ENCODE data around the gene OR6Y1.

OR6Y1 gene

DNA sequence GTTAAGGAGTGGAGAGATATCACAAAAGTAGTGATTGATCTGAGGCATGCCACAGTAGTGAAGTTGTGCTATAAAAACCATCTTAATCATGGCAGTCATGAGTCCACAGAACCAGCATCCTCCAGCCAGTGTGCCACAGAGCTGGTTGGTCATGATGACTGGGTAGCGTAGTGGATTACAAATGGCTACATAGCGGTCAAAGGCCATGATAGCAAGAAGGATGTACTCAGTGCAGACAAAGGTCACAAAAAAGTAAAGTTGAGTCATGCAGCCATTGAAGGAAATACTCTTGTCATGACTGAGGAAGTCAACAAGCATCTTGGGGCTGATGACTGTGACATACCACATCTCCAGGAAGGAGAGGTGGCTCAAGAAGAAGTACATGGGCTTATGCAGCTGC is 6.7 kb downstream of the OR6Y1 start:
- H3K9ac ChIP-seq (ENCODE audit: low read length): no peak overlapping the region
- H2BK12ac ChIP-seq (ENCODE audit: low read length in 2 of 2): no peak overlapping the region
- no peak overlapping the region for H3K14ac ChIP-seq (ENCODE audit: low read length in 2 of 2)
- no peaks in the 10 kb centered on the region for H3K79me1 ChIP-seq (replicated peaks; ENCODE audit: low read length, poor library complexity, severe bottlenecking)
- no peak overlapping the region for H3K4ac ChIP-seq (ENCODE audit: low read depth in 1 of 2, low read length in 2 of 2)
- no peaks in the 10 kb centered on the region for H3K36me3 ChIP-seq (ENCODE audit: control insufficient read depth in 1 of 2, insufficient read depth in 2 of 2, low read depth in 1 of 2, low read length in 2 of 2)
- no peak overlapping the region for H4K91ac ChIP-seq (ENCODE audit: low read length)
- no peak overlapping the region for H3K4me3 ChIP-seq (ENCODE audit: insufficient read depth in 1 of 2, low read depth in 1 of 2, low read length in 2 of 2)
- H2AFZ ChIP-seq (ENCODE audit: low read depth, low read length): no peak overlapping the region
- no peak overlapping the region for H3K27ac ChIP-seq (ENCODE audit: low read length, poor library complexity, severe bottlenecking)
- H2AK5ac ChIP-seq (ENCODE audit: low read length, severe bottlenecking): no peak overlapping the region
- no peak overlapping the region for H2BK120ac ChIP-seq (ENCODE audit: low read depth, low read length)
- no peak overlapping the region for H2BK15ac ChIP-seq (ENCODE audit: low read depth, poor library complexity, severe bottlenecking)
- no peak overlapping the region for H4K8ac ChIP-seq (ENCODE audit: low read length)
- H3K18ac ChIP-seq (ENCODE audit: low read depth in 1 of 2, low read length in 2 of 2): no peak overlapping the region
- H3K9me3 ChIP-seq (ENCODE audit: control insufficient read depth, low read length): no peaks in the 10 kb centered on the region
- no peaks in the 10 kb centered on the region for H3K27me3 ChIP-seq (ENCODE audit: control insufficient read depth in 1 of 2, insufficient read depth in 1 of 2, low read length in 2 of 2)
- 92% methylated on average over 2 of the region's 2 CpGs for WGBS
- no peak overlapping the region for H2BK5ac ChIP-seq (ENCODE audit: low read depth, low read length, poor library complexity, severe bottlenecking)
- H3K4me1 ChIP-seq (ENCODE audit: control insufficient read depth, insufficient read depth, low read depth, low read length): no peaks in the 10 kb centered on the region
- H3K4me2 ChIP-seq (ENCODE audit: low read length, poor library complexity, severe bottlenecking): no peak overlapping the region
- no peak for DNase-seq
- no peak overlapping the region for H3K23ac ChIP-seq (ENCODE audit: low read length in 2 of 2)

DNA sequence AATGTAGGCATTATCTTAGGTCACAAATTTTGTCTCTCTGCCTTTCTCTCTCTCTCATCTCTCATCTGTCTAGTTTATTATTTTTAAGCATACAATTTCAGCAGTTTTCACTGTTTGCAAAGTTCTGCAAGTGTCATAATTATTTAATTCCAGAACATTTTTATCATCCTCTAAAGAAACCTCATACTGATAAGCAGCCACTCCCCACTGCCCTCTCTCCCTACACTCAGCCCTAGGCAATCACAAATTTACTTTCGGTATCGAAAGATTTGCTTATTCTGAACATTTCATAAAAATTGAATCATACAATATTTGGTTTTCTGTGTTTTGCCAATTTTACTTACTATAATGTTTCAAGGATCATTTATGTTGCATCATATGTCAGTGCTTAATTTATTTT is 16.6 kb downstream of the OR6Y1 start:
- no peaks in the 10 kb centered on the region for H3K27me3 ChIP-seq (ENCODE audit: control insufficient read depth in 1 of 2, insufficient read depth in 1 of 2, low read length in 2 of 2)
- H3K9me3 ChIP-seq (ENCODE audit: control insufficient read depth, low read length): no peaks in the 10 kb centered on the region
- H2BK5ac ChIP-seq (ENCODE audit: low read depth, low read length, poor library complexity, severe bottlenecking): no peak overlapping the region
- no peak overlapping the region for H3K27ac ChIP-seq (ENCODE audit: low read length, poor library complexity, severe bottlenecking)
- no peak overlapping the region for H3K4ac ChIP-seq (ENCODE audit: low read depth in 1 of 2, low read length in 2 of 2)
- H3K18ac ChIP-seq (ENCODE audit: low read depth in 1 of 2, low read length in 2 of 2): no peak overlapping the region
- no peaks in the 10 kb centered on the region for H3K36me3 ChIP-seq (ENCODE audit: control insufficient read depth in 1 of 2, insufficient read depth in 2 of 2, low read depth in 1 of 2, low read length in 2 of 2)
- H4K8ac ChIP-seq (ENCODE audit: low read length): no peak overlapping the region
- H3K79me1 ChIP-seq (replicated peaks; ENCODE audit: low read length, poor library complexity, severe bottlenecking): no peaks in the 10 kb centered on the region
- no peak overlapping the region for H2AK5ac ChIP-seq (ENCODE audit: low read length, severe bottlenecking)
- no peak overlapping the region for H3K23ac ChIP-seq (ENCODE audit: low read length in 2 of 2)
- H3K4me2 ChIP-seq (ENCODE audit: low read length, poor library complexity, severe bottlenecking): no peak overlapping the region
- no peak overlapping the region for H2BK15ac ChIP-seq (ENCODE audit: low read depth, poor library complexity, severe bottlenecking)
- peak overlapping the region; percentile 49 for H3K9ac ChIP-seq (ENCODE audit: low read length)
- H4K91ac ChIP-seq (ENCODE audit: low read length): no peak overlapping the region
- no peaks in the 10 kb centered on the region for H3K4me1 ChIP-seq (ENCODE audit: control insufficient read depth, insufficient read depth, low read depth, low read length)
- no peak overlapping the region for H2BK120ac ChIP-seq (ENCODE audit: low read depth, low read length)
- H3K14ac ChIP-seq (ENCODE audit: low read length in 2 of 2): no peak overlapping the region
- H3K4me3 ChIP-seq (ENCODE audit: insufficient read depth in 1 of 2, low read depth in 1 of 2, low read length in 2 of 2): peak overlapping the region in 1 of 2 experiments; percentile 66
- no peak overlapping the region for H2BK12ac ChIP-seq (ENCODE audit: low read length in 2 of 2)
- DNase-seq: no peak
- WGBS: no CpG with 5 or more reads among the region's 2 CpGs
- H2AFZ ChIP-seq (ENCODE audit: low read depth, low read length): no peak overlapping the region

DNA sequence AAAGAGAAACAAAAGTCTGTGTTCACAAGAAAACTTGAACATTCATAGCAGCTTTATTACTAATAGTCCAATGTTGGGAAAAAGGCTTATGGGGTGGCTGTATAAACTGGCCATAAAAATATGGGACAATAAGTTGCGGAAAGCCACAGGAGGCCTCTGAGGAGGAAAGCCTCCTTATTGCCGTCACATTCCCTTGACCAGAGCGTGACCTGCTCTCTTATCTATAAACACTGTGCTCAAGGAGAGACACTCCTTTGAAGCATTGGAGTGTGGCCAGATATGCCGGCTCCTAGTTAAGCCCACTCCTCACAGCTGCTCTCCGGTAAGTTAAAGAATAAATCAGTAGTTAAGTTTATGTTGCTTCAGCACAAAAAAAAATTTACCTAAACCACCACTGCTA is 19.7 kb downstream of the OR6Y1 start:
- Histone ChIP-seq H2AK5ac (ENCODE audit: low read length, severe bottlenecking) (no peak overlapping the region), H3K14ac (ENCODE audit: low read length in 2 of 2) (no peak overlapping the region), H3K23ac (ENCODE audit: low read length in 2 of 2) (no peak overlapping the region), H2BK15ac (ENCODE audit: low read depth, poor library complexity, severe bottlenecking) (no peak overlapping the region), H2BK12ac (ENCODE audit: low read length in 2 of 2) (no peak overlapping the region), H4K91ac (ENCODE audit: low read length) (no peak overlapping the region), H2AFZ (ENCODE audit: low read depth, low read length) (no peak overlapping the region), H3K9ac (ENCODE audit: low read length) (no peak overlapping the region), H3K79me1 (replicated peaks; ENCODE audit: low read length, poor library complexity, severe bottlenecking) (no peaks in the 10 kb centered on the region), H3K18ac (ENCODE audit: low read depth in 1 of 2, low read length in 2 of 2) (no peak overlapping the region), H4K8ac (ENCODE audit: low read length) (no peak overlapping the region), H3K27ac (ENCODE audit: low read length, poor library complexity, severe bottlenecking) (no peak overlapping the region), H2BK120ac (ENCODE audit: low read depth, low read length) (no peak overlapping the region), H3K4ac (ENCODE audit: low read depth in 1 of 2, low read length in 2 of 2) (no peak overlapping the region), H2BK5ac (ENCODE audit: low read depth, low read length, poor library complexity, severe bottlenecking) (no peak overlapping the region), H3K27me3 (ENCODE audit: control insufficient read depth in 1 of 2, insufficient read depth in 1 of 2, low read length in 2 of 2) (no peaks in the 10 kb centered on the region), H3K36me3 (ENCODE audit: control insufficient read depth in 1 of 2, insufficient read depth in 2 of 2, low read depth in 1 of 2, low read length in 2 of 2) (no peaks in the 10 kb centered on the region), H3K4me1 (ENCODE audit: control insufficient read depth, insufficient read depth, low read depth, low read length) (no peaks in the 10 kb centered on the region), H3K4me2 (ENCODE audit: low read length, poor library complexity, severe bottlenecking) (no peak overlapping the region), H3K9me3 (ENCODE audit: control insufficient read depth, low read length) (no peaks in the 10 kb centered on the region), H3K4me3 (ENCODE audit: insufficient read depth in 1 of 2, low read depth in 1 of 2, low read length in 2 of 2) (no peak overlapping the region)
- DNase-seq: no peak
- 43% methylated on average over 3 of the region's 5 CpGs for WGBS

DNA sequence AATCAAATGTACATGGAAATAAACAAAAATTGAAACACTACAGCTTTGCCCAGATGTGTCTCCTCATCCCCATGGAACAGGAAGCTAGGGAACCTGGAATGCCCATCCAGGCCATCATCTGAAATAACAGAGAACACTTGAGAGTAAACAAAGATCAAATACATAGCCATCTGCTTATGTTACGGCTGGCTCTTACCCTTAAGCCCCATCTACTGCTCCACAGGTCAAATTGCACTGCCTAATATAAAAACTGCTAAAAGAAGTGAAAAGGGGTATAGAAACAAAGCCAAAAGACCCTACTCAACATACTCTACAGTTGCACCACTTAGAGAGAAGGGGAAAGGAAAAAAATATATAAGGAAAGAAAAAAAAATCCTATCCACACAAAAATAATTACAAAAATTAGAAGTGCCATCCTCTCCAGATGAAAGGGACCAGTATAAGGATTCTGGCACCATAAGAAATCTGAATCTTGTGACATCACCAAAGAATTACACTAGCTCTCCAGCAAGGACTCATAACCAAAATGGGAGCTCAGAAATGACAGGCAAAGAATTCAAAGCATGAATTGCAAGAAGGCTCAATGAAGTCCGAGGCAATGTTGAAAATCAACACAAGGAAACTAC is 26.9 kb downstream of the OR6Y1 start:
- Histone ChIP-seq H3K4me1 (ENCODE audit: control insufficient read depth, insufficient read depth, low read depth, low read length) (no peaks in the 10 kb centered on the region), H4K91ac (ENCODE audit: low read length) (no peak overlapping the region), H2BK120ac (ENCODE audit: low read depth, low read length) (no peak overlapping the region), H3K9ac (ENCODE audit: low read length) (no peak overlapping the region), H3K9me3 (ENCODE audit: control insufficient read depth, low read length) (peaks cover 32% of the 10 kb centered on the region), H2AK5ac (ENCODE audit: low read length, severe bottlenecking) (no peak overlapping the region), H3K27ac (ENCODE audit: low read length, poor library complexity, severe bottlenecking) (no peak overlapping the region), H2BK5ac (ENCODE audit: low read depth, low read length, poor library complexity, severe bottlenecking) (no peak overlapping the region), H4K8ac (ENCODE audit: low read length) (no peak overlapping the region), H3K23ac (ENCODE audit: low read length in 2 of 2) (no peak overlapping the region), H3K27me3 (ENCODE audit: control insufficient read depth in 1 of 2, insufficient read depth in 1 of 2, low read length in 2 of 2) (no peaks in the 10 kb centered on the region), H3K14ac (ENCODE audit: low read length in 2 of 2) (no peak overlapping the region), H3K36me3 (ENCODE audit: control insufficient read depth in 1 of 2, insufficient read depth in 2 of 2, low read depth in 1 of 2, low read length in 2 of 2) (no peaks in the 10 kb centered on the region), H2AFZ (ENCODE audit: low read depth, low read length) (no peak overlapping the region), H2BK12ac (ENCODE audit: low read length in 2 of 2) (no peak overlapping the region), H3K18ac (ENCODE audit: low read depth in 1 of 2, low read length in 2 of 2) (no peak overlapping the region), H3K4ac (ENCODE audit: low read depth in 1 of 2, low read length in 2 of 2) (no peak overlapping the region), H3K4me2 (ENCODE audit: low read length, poor library complexity, severe bottlenecking) (no peak overlapping the region), H3K4me3 (ENCODE audit: insufficient read depth in 1 of 2, low read depth in 1 of 2, low read length in 2 of 2) (no peak overlapping the region), H2BK15ac (ENCODE audit: low read depth, poor library complexity, severe bottlenecking) (no peak overlapping the region), H3K79me1 (replicated peaks; ENCODE audit: low read length, poor library complexity, severe bottlenecking) (no peaks in the 10 kb centered on the region)
- no CpG with 5 or more reads among the region's 2 CpGs for WGBS
- peak; percentile 38 for DNase-seq

Data from mesenchymal stem cell (in vitro differentiated cells and primary cell).